Hematopoietic multipotent progenitor cell treated with erythropoietin and hydrocortisone succinate and interleukin-3 and kit ligand, for 4 days (in vitro differentiated cells): Measurements from ENCODE around the gene GABPB2.
A peak's percentile ranks its signal among the peaks of the same experiment; 100 is the strongest.

ENCODE experiments used
- DNase-seq: peaks from one replicate; pipeline ENCODE4 v3.0.0-alpha.2; 2015

GABPB2 gene

DNA sequence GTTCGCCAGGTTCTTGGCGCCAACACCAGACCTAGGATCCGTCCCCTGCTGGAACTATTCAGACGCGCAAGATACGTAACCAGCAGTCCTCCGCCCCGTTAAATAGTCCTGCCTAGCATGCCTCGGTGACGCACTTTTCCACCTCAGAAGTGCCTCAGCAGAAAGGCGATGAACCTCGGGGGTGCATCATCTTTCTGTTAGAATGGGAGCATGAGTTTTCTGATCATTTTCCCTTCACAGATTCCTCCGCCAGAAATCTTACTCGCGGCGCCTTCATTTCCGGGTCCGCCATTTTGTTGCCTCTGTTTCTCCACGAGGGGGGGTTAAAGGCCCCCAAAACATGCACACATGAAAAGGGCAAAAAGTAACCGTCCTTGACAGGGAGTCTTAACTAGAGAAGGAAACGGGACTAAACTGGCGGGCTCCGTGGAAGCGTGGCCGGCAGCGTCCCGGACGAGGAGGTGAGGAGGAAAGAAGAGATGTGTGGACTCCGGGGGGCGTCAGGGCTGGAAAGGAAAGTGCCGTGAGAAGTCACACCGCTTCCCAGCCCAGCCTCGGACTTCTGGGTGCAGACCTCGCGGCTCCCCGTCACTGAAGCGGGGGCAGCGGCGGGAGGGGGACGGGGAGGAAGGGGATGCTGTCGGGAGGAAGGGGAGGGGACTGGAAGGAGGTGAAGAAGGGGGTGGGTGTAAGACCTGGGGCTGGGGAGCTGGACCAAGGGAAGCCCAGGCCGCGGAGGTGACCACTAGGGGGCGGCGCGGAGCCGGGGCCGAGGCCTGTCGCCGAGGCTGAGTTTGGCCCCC lies at the start of gene GABPB2:
GABPB2 (plus strand) TSS at position 288 of the 803 bp plus-strand sequence. CDS start 17,429 bp downstream, outside the sequence.
- peak; percentile 97 for DNase-seq

- peak; percentile 92 for DNase-seq
Measured at GRCh38 chr1:151024540-151025146, 45.9 kb upstream of the GABPB2 start.

GRCh38 chr1:151026460-151026859 lies 44.1 kb upstream of the GABPB2 start:
- DNase-seq = no peak

DNA sequence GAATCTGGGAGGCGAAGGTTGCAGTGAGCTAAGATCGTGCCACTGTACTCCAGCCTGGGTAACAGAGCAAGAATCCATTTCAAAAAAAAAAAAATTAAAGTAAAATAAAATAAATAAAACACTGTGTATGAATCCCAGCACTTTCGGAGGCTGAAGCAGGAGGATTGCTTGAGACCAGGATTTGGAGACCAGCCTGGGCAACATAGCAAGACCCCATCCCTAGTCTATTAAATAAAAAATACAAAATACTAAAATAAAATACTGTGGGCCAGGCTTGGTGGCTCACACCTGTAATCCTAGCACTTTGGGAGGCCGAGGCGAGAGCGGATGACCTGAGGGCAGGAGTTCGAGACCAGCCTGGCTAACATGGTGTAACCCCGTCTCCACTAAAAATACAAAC lies 38.4 kb upstream of the GABPB2 start:
- DNase-seq = no peak

DNA sequence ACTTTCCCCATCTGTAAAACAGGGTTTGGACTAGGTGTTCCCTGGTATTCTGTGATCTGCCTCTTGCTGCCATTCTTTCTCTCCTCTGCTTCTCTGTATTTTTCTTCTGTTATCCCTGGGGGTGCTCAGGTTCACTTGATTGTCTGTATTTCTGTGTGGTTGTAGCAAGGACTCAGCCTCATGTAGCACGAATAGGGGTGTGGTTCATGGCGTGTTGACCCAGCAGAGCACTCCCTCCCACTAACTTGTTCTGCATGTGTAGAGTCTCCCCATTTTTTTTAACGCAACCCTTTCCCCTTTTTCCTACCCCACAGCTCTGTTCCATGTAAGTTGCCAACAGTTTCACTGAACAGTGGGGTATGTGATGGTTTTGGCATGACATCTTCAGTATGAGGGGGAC lies 35.4 kb upstream of the GABPB2 start:
- DNase-seq = no peak

DNA sequence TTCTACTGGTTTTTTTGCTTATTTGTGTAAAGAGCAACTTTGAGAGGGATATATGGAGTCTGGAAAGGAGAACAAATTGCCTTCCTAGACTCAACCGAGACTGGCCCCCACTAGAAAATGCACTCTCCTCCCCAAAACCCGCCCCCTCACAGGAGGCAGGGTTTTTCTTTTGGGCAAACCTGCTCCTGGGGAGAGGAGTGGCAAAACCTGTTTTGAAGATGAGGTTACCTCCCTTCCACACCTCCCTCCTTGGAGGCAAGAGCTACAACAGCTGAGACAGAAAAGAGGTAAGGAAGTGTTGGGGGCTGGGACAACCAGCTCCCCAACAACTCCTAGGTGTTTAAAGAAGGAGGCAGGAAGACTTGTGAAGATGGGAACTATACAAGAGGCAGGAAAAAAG lies 34.2 kb upstream of the GABPB2 start, which contains the start of gene BNIPL:
BNIPL (plus strand) TSS at position 231 of the 400 bp plus-strand sequence; CDS start at position 371, 140 bp downstream.
- DNase-seq = no peak

DNA sequence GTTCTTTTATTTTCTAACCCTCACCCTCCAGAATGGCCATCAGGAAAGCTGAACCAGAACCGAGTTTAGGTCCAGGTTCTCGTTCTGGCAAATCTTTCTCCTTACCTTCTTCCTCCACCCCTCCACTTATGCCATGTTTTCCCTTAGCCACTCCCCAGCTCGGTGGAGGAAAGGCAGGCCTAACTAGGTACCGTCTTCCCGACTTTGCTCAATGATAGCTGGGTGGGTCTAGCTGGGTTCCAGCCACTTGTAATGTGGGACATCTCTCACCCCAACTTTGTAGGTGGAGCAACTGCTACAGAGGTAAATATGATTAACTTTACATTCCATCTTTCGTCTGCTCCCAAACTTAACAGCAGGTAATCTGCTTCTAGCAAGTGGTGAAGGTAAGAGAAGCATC lies 33.5 kb upstream of the GABPB2 start:
- no peak for DNase-seq

DNA sequence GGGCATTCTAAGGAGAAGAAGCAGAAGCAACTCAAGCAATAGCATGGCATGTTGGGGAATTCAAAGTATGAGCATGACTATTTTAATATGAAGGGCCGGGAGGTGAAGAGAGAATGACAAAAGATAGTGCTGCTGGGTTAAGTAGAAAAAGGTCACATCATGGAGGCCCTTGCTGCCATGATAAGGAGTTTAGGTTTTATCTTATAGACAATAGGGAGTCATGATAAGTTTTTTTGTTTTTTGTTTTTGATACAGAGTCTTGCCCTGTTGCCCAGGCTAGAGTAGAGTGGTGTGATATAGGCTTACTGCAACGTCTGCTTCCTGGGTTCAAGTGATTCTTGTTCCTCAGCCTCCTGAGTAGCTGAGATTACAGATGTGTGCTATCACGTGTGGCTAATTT lies 31.0 kb upstream of the GABPB2 start:
- peak; percentile 32 for DNase-seq

DNA sequence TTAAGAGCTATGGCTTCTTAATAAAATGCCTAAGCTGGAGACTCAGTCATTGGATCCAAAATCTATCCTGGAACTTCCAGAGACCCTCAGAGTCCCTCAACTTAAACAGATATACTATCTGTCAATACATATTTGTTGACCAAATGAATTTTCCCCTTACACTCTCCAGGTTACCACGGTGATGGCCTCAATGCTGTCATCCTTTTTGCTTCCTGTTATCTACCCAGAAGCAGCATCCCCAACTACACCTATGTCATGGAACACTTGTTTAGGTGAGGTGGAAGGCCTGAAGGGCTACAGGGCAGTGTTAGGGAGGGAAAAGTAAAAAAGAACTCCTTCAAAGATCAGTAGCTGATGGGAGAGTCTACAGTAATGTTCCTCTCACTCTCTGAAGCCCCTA lies 27.4 kb upstream of the GABPB2 start:
- DNase-seq = no peak

DNA sequence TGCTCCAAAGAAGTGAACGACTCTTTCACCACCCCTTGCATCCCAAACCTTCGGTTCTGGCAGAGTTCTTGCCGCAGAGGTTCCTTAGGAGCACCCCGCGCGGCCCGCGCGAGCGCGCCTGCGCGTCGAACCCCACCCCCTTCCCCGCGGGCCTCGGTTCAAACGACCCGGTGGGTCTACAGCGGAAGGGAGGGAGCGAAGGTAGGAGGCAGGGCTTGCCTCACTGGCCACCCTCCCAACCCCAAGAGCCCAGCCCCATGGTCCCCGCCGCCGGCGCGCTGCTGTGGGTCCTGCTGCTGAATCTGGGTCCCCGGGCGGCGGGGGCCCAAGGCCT lies 23.0 kb upstream of the GABPB2 start, which contains the start of gene C1orf56:
C1orf56 (plus strand) TSS at position 161 of the 334 bp plus-strand sequence; CDS start at position 258, 97 bp downstream.
- peak; percentile 78 for DNase-seq

DNA sequence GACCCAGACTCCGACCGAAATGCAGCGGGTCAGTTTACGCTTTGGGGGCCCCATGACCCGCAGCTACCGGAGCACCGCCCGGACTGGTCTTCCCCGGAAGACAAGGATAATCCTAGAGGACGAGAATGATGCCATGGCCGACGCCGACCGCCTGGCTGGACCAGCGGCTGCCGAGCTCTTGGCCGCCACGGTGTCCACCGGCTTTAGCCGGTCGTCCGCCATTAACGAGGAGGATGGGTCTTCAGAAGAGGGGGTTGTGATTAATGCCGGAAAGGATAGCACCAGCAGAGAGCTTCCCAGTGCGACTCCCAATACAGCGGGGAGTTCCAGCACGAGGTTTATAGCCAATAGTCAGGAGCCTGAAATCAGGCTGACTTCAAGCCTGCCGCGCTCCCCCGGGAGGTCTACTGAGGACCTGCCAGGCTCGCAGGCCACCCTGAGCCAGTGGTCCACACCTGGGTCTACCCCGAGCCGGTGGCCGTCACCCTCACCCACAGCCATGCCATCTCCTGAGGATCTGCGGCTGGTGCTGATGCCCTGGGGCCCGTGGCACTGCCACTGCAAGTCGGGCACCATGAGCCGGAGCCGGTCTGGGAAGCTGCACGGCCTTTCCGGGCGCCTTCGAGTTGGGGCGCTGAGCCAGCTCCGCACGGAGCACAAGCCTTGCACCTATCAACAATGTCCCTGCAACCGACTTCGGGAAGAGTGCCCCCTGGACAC lies 22.5 kb upstream of the GABPB2 start:
- DNase-seq = peak; percentile 91

GRCh38 chr1:151048645-151049032 lies 21.9 kb upstream of the GABPB2 start:
- no peak for DNase-seq

DNA sequence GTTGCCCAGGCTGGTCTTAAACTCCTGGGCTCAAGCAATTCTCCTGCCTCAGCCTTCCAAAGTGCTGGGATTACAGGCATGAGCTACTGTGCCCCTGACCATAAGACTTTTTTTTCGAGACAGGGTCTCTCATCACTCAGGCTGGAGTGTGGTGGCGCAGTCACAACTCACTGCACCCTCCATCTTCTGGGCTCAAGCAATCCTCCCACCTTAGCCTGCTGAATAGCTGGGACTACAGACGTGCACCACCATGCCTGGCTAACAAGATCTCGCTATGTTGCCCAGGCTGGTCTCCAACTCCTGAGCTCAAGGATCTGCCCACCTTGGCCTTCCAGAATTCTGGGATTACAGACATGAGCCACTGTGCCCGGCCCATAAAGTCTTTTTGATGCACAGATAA lies 21.1 kb upstream of the GABPB2 start:
- DNase-seq = no peak

DNA sequence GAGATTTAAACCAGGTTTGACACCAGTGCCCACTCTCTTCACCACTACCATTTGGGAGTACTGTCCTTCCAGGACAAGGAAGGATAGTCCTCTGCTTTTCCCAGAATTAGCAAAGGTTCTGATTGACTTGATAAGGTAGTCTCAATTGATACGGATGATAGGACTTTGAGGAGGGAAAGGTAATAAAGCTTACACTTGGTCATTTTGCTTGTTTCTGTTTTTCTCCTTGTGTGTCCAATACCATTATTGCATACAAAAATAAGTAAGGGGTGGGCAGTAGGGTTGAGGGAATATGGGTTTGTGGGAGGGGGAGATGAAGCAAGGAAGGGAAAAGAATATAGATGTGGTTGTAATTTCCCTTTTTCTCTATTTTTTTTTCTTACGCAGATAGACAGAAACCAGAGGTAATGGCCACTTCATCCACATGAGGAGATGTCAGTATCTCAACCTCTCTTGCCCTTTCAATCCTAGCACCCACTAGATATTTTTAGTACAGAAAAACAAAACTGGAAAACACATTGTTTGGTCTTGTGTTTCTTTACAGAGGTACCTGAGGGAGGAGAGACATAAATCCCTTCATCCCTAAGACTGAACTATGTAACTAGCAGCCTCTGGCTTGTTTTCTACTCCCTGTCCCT lies 20.4 kb upstream of the GABPB2 start:
- DNase-seq = no peak

DNA sequence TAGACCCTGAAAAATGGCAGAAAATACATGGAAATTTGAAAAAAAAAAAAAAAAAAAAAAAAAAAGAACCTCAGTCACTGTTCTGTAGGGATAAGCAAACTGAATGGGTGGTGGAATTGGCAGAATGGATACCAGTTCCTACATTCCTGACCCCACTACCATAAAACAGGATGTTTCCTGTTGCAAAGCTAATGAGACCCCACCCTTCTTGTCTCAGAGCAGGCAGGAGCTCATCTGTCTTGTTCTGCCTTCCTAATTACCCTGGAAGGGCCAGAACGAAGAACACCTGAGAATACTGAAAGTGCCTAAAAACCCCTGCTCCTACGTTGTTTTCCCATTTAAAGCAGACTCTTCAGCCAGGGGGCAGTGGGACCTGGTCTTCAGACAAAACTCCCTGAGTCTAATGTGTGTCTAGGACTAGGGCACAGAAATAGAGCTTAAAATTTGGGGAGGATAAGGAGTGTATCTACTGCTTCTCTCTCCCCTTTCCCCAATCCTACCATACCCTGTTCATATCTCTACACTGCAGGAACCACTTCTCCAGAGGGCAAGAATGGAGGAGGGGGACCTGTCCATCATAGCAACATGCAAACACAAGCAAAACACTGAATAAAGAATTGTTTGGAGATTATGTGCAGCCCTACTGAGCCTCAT lies 19.1 kb upstream of the GABPB2 start:
- peak; percentile 45 for DNase-seq

DNA sequence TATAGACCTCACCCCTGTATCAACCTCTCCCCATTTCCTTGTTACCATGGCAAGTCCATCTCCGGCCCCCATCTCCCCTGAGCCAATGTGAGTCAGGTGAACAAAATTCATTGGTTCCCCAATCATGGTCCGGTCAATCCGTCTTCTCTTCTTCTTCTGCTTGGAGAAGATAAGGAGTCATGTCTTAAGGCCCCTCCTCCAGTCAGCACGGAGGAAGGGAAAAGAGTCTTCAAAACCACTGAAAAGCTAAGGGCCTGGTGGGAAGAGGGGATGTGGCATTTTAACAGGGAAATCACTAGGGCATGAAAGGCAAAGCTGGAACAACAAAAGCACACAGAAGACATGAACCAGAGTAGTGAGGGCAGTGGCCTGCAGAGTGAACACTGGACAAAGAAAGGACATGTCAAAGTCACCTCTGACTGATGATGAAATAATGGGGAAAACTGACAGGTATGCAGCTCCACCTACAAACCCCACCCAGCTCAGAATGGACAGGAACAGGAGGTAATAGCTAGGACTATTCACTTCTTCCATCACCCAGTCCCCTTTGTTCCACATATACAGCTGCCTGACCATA lies 15.5 kb upstream of the GABPB2 start:
- peak; percentile 73 for DNase-seq

DNA sequence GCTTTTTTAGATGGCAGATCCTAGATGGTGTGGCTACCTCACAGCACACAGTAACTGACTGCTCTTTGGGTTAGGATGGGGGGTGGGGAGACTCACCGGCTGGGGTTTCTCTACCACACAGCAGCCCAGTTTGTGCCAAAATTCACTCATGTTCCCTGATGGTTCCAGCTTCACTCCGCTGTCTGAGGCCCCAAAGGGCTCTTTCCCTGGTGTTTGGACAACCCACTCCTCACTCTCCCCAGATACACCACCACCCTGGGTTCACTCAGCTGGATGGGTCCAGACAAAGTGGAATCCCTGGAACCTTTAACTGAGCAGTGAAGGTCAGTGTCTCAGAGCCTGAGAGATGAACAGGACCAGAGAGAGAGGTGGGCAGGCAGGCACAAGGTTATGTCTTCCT lies 15.0 kb upstream of the GABPB2 start:
- DNase-seq = no peak

GRCh38 chr1:151056149-151056548 lies 14.4 kb upstream of the GABPB2 start:
- DNase-seq = peak; percentile 86

DNA sequence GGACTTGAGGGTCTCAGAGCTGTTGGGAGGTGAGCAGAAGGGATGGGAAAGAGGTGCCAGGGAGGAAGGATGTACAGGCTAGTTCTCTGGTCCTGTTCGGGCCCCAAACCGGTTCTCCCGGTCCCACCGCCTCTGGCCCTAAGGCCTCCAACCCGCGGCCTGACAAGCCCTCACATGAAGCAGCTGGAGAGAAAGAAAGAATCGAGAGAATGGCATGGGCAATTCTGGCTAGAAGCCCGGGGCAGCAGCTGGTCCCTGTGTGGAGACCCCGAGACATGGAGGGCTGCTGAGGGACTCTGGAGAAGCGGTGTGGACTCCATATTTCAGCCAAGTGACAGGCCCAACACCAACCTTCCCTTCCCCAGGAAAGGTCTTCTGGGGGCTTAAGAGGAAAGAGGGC lies 11.9 kb upstream of the GABPB2 start:
- DNase-seq = peak; percentile 39

- DNase-seq = peak; percentile 96
Measured at GRCh38 chr1:151059109-151060006, 11.2 kb upstream of the GABPB2 start, which contains the start of gene CDC42SE1. CDC42SE1 (minus strand) TSS chr1:151059622; CDS start chr1:151055730, 3,892 bp downstream.
